ENCODE results near the gene KCTD10.
"Not testable (repeated sequence)": the region's sequence is repeated elsewhere in the genome, so short reads cannot be mapped to it uniquely, and the experiment has no call there.

Gene KCTD10

GRCh38 chr12:109475993-109476806, 900 bp downstream of the KCTD10 start:
- TF ChIP-seq CTCF (IDR thresholded peaks at IDR 0.05; ENCODE audit: low read depth, low read length): no peak
- no peak for TF ChIP-seq POLR2A (IDR thresholded peaks at IDR 0.05; ENCODE audit: extremely low read depth, insufficient read length)
- TF ChIP-seq MYC (IDR thresholded peaks at IDR 0.05; ENCODE audit: low read depth, low read length): no peak
- TF ChIP-seq MAX (IDR thresholded peaks at IDR 0.05; ENCODE audit: low read depth, low read length): no peak
- DNase-seq (ENCODE audit: low read depth): no peak
- H3K4me3 ChIP-seq (ENCODE audit: low read depth, low read length): peak overlapping the region; percentile 99

DNA sequence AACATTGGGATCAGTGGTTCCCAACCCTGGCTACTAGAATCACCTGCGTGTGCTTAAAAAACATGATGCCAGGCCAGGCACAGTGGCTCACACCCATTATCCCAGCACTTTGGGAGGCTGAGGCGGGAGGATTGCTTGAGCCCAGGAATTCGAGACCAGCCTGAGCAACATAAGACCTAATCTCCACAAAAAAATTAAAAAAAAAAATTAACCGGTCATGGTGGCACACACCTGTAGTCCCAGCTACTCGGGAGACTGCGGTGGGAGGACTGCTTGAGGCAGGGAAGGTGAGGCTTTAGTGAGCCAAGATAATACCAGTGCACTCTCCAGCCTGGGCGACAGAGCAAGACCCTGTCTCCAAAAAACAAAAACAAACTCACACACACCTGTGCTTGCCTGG, 2.0 kb downstream of the KCTD10 start:
- no peak overlapping the region for H3K4me3 ChIP-seq (ENCODE audit: low read depth, low read length)
- DNase-seq (ENCODE audit: low read depth): no peak
- TF ChIP-seq MYC (IDR thresholded peaks at IDR 0.05; ENCODE audit: low read depth, low read length) (no peak), CTCF (IDR thresholded peaks at IDR 0.05; ENCODE audit: low read depth, low read length) (no peak), POLR2A (IDR thresholded peaks at IDR 0.05; ENCODE audit: extremely low read depth, insufficient read length) (no peak), MAX (IDR thresholded peaks at IDR 0.05; ENCODE audit: low read depth, low read length) (no peak)

- H3K4me3 ChIP-seq (ENCODE audit: low read depth, low read length); DNase-seq (ENCODE audit: low read depth): not testable (repeated sequence)
Observed at GRCh38 chr12:109473526-109474270, 3.4 kb downstream of the KCTD10 start.

- H3K4me3 ChIP-seq (ENCODE audit: low read depth, low read length): no peak overlapping the region
- DNase-seq (ENCODE audit: low read depth): no peak
- TF ChIP-seq MAX (IDR thresholded peaks at IDR 0.05; ENCODE audit: low read depth, low read length) (no peak), MYC (IDR thresholded peaks at IDR 0.05; ENCODE audit: low read depth, low read length) (no peak), CTCF (IDR thresholded peaks at IDR 0.05; ENCODE audit: low read depth, low read length) (no peak), POLR2A (IDR thresholded peaks at IDR 0.05; ENCODE audit: extremely low read depth, insufficient read length) (no peak)
Observed at GRCh38 chr12:109473006-109473405, 4.1 kb downstream of the KCTD10 start.

DNA sequence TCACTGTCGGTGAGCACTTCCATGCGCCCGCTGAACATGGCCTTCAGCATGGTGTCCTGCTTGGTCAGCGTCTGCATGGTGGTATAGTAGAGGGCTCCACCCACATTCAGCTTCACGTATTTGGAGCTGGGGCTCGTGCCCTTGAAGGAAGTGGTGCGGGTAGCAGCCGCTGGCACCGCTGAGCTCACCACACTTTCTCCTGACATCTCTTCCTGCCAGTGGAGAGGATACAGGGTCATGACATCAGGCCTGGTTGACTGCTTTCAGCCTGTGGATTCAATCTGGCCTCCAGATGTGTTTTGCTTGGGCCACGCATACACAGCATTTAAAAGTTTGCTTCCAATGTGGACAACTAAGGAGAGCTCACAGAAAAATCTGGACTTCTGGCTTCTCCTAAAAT, 7.6 kb downstream of the KCTD10 start:
- DNase-seq (ENCODE audit: low read depth): no peak
- H3K4me3 ChIP-seq (ENCODE audit: low read depth, low read length): no peak overlapping the region
- no peak for TF ChIP-seq POLR2A (IDR thresholded peaks at IDR 0.05; ENCODE audit: extremely low read depth, insufficient read length)
- TF ChIP-seq CTCF (IDR thresholded peaks at IDR 0.05; ENCODE audit: low read depth, low read length): no peak
- no peak for TF ChIP-seq MYC (IDR thresholded peaks at IDR 0.05; ENCODE audit: low read depth, low read length)
- no peak for TF ChIP-seq MAX (IDR thresholded peaks at IDR 0.05; ENCODE audit: low read depth, low read length)

DNA sequence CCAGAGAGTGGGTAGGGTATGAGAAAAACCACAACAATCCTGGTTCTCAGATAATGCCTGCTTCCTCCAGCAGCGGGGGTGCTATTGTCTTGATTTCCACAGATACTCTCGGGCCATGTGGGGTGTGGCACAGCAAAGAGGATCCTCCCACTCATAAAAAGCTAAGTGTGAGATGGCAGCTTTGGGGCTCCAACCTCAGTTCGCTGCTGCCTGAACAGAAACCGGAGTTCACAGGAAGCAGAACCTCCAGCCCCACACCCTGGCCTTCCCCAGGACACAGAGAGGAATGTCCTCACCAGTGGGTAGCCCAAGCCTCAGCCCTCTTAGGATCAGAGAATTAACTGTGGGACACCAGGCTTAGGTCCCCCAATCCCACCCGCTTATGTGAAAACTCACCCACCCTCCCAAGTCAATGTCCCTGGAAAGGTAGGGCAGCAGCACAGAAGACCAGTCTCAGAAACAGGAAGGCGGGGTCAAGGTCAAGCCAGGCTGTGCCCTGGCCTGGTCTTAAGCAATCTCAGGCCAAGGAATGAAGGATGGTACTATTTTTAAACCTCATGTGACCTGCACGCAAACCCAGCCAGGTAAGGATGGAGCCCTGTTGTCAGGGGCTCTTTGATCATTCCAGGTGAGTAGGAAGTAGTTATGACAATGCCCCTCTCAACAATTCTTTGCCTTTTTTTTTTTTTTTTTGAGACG, 9.0 kb downstream of the KCTD10 start:
- no peak for TF ChIP-seq CTCF (IDR thresholded peaks at IDR 0.05; ENCODE audit: low read depth, low read length)
- no peak for TF ChIP-seq POLR2A (IDR thresholded peaks at IDR 0.05; ENCODE audit: extremely low read depth, insufficient read length)
- TF ChIP-seq MYC (IDR thresholded peaks at IDR 0.05; ENCODE audit: low read depth, low read length): no peak
- no peak for TF ChIP-seq MAX (IDR thresholded peaks at IDR 0.05; ENCODE audit: low read depth, low read length)
- peak; percentile 30 for DNase-seq (ENCODE audit: low read depth)
- H3K4me3 ChIP-seq (ENCODE audit: low read depth, low read length): no peak overlapping the region
